Osteocyte (in vitro differentiated cells): Measurements from ENCODE around the gene WDR33. TPM values are rescaled to one million over a fixed set of nuclear protein-coding genes. Genes with fewer than 3 reads are reported as not detected.
"Not testable (repeated sequence)": the region's sequence is repeated elsewhere in the genome, so short reads cannot be mapped to it uniquely, and the experiment has no call there.

Experiments used
- DNase-seq: peaks from one replicate; pipeline ENCODE4 v3.0.0; 2021; ENCODE audit warnings: mixed read lengths; ENCODE audit not compliant: unreplicated experiment; ENCODE audit errors: extremely low spot score
- H3K27ac Mint-ChIP-seq: one replicate; pipeline ENCODE4 v1.8.0; 2021; ENCODE audit warnings: mild to moderate bottlenecking, mixed read lengths; ENCODE audit not compliant: unreplicated experiment
- H3K27me3 Mint-ChIP-seq: one replicate; pipeline ENCODE4 v1.8.0; 2021; ENCODE audit warnings: mixed read lengths; ENCODE audit not compliant: unreplicated experiment
- H3K36me3 Mint-ChIP-seq: one replicate; pipeline ENCODE4 v1.8.0; 2021; ENCODE audit warnings: mixed read lengths; ENCODE audit not compliant: unreplicated experiment
- H3K4me1 Mint-ChIP-seq: one replicate; pipeline ENCODE4 v1.8.0; 2021; ENCODE audit warnings: mixed read lengths; ENCODE audit not compliant: unreplicated experiment
- H3K4me3 Mint-ChIP-seq: one replicate; pipeline ENCODE4 v1.8.0; 2021; ENCODE audit warnings: mild to moderate bottlenecking, moderate library complexity, mixed read lengths; ENCODE audit not compliant: unreplicated experiment
- H3K9me3 Mint-ChIP-seq: one replicate; pipeline ENCODE4 v1.8.0; 2021; ENCODE audit warnings: mixed read lengths; ENCODE audit not compliant: unreplicated experiment
- CTCF ChIP-seq: fragments of 200-600 bp; sonication (generic); IDR thresholded peaks from 2 replicates; pipeline ENCODE4 v1.5.0; 2021; ENCODE audit warnings: antibody characterized with exemption, mild to moderate bottlenecking, moderate library complexity
- total RNA-seq: library from RNA; stranded (reverse); gene quantifications from 2 replicates; pipeline ENCODE4 v1.2.1, GENCODE V29; 2021

Gene WDR33
- total RNA-seq, 1 donor from 2014 or later, result 43.3 TPM

- no peaks in the 10 kb centered on the region for H3K4me1 Mint-ChIP-seq
- H3K9me3 Mint-ChIP-seq, result peaks cover 17% of the 10 kb centered on the region
- H3K36me3 Mint-ChIP-seq, result no peaks in the 10 kb centered on the region
These were observed 7.9 kb upstream of the WDR33 start for GRCh38 chr2:127818794-127819425.

GRCh38 chr2:127818241-127818640 is 7.3 kb upstream of the WDR33 start:
- H3K4me3 Mint-ChIP-seq, result no peak overlapping the region
- peaks cover 17% of the 10 kb centered on the region for H3K9me3 Mint-ChIP-seq
- no peaks in the 10 kb centered on the region for H3K4me1 Mint-ChIP-seq
- no peak for DNase-seq
- H3K36me3 Mint-ChIP-seq, result no peaks in the 10 kb centered on the region
- TF ChIP-seq CTCF, result no peak
- no peak overlapping the region for H3K27ac Mint-ChIP-seq
- peaks cover 32% of the 10 kb centered on the region for H3K27me3 Mint-ChIP-seq

More at GRCh38 chr2:127818794-127819425, 7.9 kb upstream of the WDR33 start:
- Mint-ChIP-seq H3K27me3 (peaks cover 32% of the 10 kb centered on the region), H3K27ac (no peak overlapping the region), H3K4me3 (no peak overlapping the region)
- no peak for TF ChIP-seq CTCF
- DNase-seq, result no peak

GRCh38 chr2:127814677-127815076 is 3.7 kb upstream of the WDR33 start:
- peaks cover 21% of the 10 kb centered on the region for H3K27me3 Mint-ChIP-seq
- no peak for DNase-seq
- H3K9me3 Mint-ChIP-seq, result no peaks in the 10 kb centered on the region
- H3K27ac Mint-ChIP-seq, result no peak overlapping the region
- peaks cover 9% of the 10 kb centered on the region for H3K4me1 Mint-ChIP-seq
- H3K36me3 Mint-ChIP-seq, result peaks cover under 1% of the 10 kb centered on the region
- no peak overlapping the region for H3K4me3 Mint-ChIP-seq
- no peak for TF ChIP-seq CTCF

GRCh38 chr2:127812441-127812840 is 1.5 kb upstream of the WDR33 start:
- Mint-ChIP-seq H3K4me1 (peaks cover 26% of the 10 kb centered on the region), H3K27me3 (peaks cover 12% of the 10 kb centered on the region), H3K4me3 (peak overlapping the region; percentile 49)
- not testable (repeated sequence) for H3K9me3 Mint-ChIP-seq, H3K27ac Mint-ChIP-seq, H3K36me3 Mint-ChIP-seq, DNase-seq

GRCh38 chr2:127811397-127812321 is 688 bp upstream of the WDR33 start:
- Mint-ChIP-seq H3K27ac (peak overlapping the region; percentile 99), H3K27me3 (peaks cover 7% of the 10 kb centered on the region), H3K4me1 (peaks cover 29% of the 10 kb centered on the region), H3K4me3 (peak overlapping the region; percentile 94), H3K36me3 (peaks cover 2% of the 10 kb centered on the region), H3K9me3 (no peaks in the 10 kb centered on the region)
- DNase-seq, result no peak
- TF ChIP-seq CTCF, result no peak
